Measurements from ENCODE around the gene SMR3A.

- TF ChIP-seq, protein P1, sequence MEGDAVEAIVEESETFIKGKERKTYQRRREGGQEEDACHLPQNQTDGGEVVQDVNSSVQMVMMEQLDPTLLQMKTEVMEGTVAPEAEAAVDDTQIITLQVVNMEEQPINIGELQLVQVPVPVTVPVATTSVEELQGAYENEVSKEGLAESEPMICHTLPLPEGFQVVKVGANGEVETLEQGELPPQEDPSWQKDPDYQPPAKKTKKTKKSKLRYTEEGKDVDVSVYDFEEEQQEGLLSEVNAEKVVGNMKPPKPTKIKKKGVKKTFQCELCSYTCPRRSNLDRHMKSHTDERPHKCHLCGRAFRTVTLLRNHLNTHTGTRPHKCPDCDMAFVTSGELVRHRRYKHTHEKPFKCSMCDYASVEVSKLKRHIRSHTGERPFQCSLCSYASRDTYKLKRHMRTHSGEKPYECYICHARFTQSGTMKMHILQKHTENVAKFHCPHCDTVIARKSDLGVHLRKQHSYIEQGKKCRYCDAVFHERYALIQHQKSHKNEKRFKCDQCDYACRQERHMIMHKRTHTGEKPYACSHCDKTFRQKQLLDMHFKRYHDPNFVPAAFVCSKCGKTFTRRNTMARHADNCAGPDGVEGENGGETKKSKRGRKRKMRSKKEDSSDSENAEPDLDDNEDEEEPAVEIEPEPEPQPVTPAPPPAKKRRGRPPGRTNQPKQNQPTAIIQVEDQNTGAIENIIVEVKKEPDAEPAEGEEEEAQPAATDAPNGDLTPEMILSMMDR (IDR thresholded peaks at IDR 0.05), result no peak
- TF ChIP-seq POLR2A (IDR thresholded peaks at IDR 0.05), result no peak
Measured at GRCh38 chr4:70336043-70336442, 24.5 kb upstream of the SMR3A start.
